Natural killer cell (primary cell): Measurements from ENCODE around the gene NOTCH3. TPM values are rescaled to one million over a fixed set of nuclear protein-coding genes. Genes with fewer than 3 reads are reported as not detected.
A peak's percentile ranks its signal among the peaks of the same experiment; 100 is the strongest.

Experiments
- ATAC-seq, 3 donors: fragments of 150-1000 bp in 2 of 3; fragments of 200-7000 bp in 1 of 3; cut with Tn5 transposase; 1 replicate in 1 of 3; 2 replicates in 2 of 3; pipeline ENCODE4 v1.10.0; 2021; ENCODE audit warnings: mild to moderate bottlenecking in 2 of 3, moderate library complexity in 2 of 3
- DNase-seq, 2 donors: peaks; one replicate each; pipeline versions ENCODE4 v3.0.0 to v3.0.0-alpha.2; 2013 to 2021; ENCODE audit warnings: mixed read lengths in 1 of 2
- H3K27ac ChIP-seq: one replicate; pipeline ENCODE4 v1.5.1; 2013; ENCODE audit warnings: mild to moderate bottlenecking, low read length
- H3K27me3 ChIP-seq: one replicate; pipeline ENCODE4 v1.6.1; 2013; ENCODE audit warnings: low read length; ENCODE audit not compliant: control insufficient read depth, insufficient read depth
- H3K36me3 ChIP-seq: one replicate; pipeline ENCODE4 v1.6.1; 2013; ENCODE audit warnings: low read length; ENCODE audit not compliant: control insufficient read depth, insufficient read depth
- H3K4me1 ChIP-seq: one replicate; pipeline ENCODE4 v1.6.1; 2013; ENCODE audit warnings: low read length; ENCODE audit not compliant: control insufficient read depth, insufficient read depth
- H3K4me3 ChIP-seq: one replicate; pipeline ENCODE4 v1.5.1; 2013; ENCODE audit warnings: low read length
- H3K9me3 ChIP-seq: one replicate; pipeline ENCODE4 v1.6.1; 2013; ENCODE audit warnings: low read length; ENCODE audit not compliant: control insufficient read depth, insufficient read depth
- H3K27ac Mint-ChIP-seq, 2 donors: one replicate each; pipeline ENCODE4 v1.8.0; 2022; ENCODE audit warnings: mild to moderate bottlenecking in 2 of 2, mixed read lengths in 2 of 2, moderate library complexity in 1 of 2
- H3K27me3 Mint-ChIP-seq, 2 donors: one replicate each; pipeline ENCODE4 v1.8.0; 2022; ENCODE audit warnings: low read depth in 2 of 2, mixed read lengths in 2 of 2
- H3K36me3 Mint-ChIP-seq: one replicate; pipeline ENCODE4 v1.8.0; 2022; ENCODE audit warnings: mixed read lengths
- H3K4me1 Mint-ChIP-seq, 2 donors: one replicate each; pipeline ENCODE4 v1.8.0; 2022; ENCODE audit warnings: mixed read lengths in 2 of 2
- H3K4me3 Mint-ChIP-seq: one replicate; pipeline ENCODE4 v1.8.0; 2022; ENCODE audit warnings: mild to moderate bottlenecking, moderate library complexity, mixed read lengths
- H3K9me3 Mint-ChIP-seq, 2 donors: one replicate each; pipeline ENCODE4 v1.8.0; 2022; ENCODE audit warnings: mixed read lengths in 2 of 2
- WGBS: methylation state at CpG from one replicate; pipeline ENCODE4 v1.1.7; 2013; ENCODE audit warnings: missing lambda C conversion rate; ENCODE audit not compliant: insufficient coverage; 5-methylcytosine and 5-hydroxymethylcytosine counted together
- intact Hi-C: fragments of 100-400 bp; cut with micrococcal nuclease; formaldehyde crosslinking; loops from one replicate; pipeline ENCODE4 v1.14.2; 2022
- total RNA-seq, 4 donors: library from RNA; stranded (reverse); fragments of 120-200 nt in 1 of 4; gene quantifications; one replicate each; pipeline versions ENCODE4 v1.2.3 to v1.2.4, GENCODE V29; 2013 to 2022
- TF ChIP-seq, protein P1 (sequence below): fragments of 200-600 bp; IDR thresholded peaks from one replicate; pipeline ENCODE4 v1.8.0; 2022; ENCODE audit warnings: antibody characterized with exemption

The NOTCH3 gene
- total RNA-seq, 3 donors from 2014 or later (not counting 1 experiment from before 2014, with no cell fraction given): 0.25 to 0.26 TPM; not detected in 1

- ATAC-seq: no peak
- no peaks in the 10 kb centered on the region for H3K4me1 Mint-ChIP-seq
- DNase-seq: no peak
- no peak overlapping the region for H3K27ac Mint-ChIP-seq
- H3K27me3 Mint-ChIP-seq: no peaks in the 10 kb centered on the region
- Histone ChIP-seq H3K4me1 (no peaks in the 10 kb centered on the region), H3K4me3 (no peak overlapping the region), H3K9me3 (peaks cover 15% of the 10 kb centered on the region), H3K27me3 (no peaks in the 10 kb centered on the region), H3K27ac (no peak overlapping the region), H3K36me3 (no peaks in the 10 kb centered on the region)
- intact Hi-C loops: no loop called here
- H3K9me3 Mint-ChIP-seq: no peaks in the 10 kb centered on the region
- H3K4me3 Mint-ChIP-seq: no peak overlapping the region
- WGBS: 88% methylated on average over 10 of the region's 10 CpGs
- H3K36me3 Mint-ChIP-seq: no peaks in the 10 kb centered on the region
- TF ChIP-seq, protein P1, sequence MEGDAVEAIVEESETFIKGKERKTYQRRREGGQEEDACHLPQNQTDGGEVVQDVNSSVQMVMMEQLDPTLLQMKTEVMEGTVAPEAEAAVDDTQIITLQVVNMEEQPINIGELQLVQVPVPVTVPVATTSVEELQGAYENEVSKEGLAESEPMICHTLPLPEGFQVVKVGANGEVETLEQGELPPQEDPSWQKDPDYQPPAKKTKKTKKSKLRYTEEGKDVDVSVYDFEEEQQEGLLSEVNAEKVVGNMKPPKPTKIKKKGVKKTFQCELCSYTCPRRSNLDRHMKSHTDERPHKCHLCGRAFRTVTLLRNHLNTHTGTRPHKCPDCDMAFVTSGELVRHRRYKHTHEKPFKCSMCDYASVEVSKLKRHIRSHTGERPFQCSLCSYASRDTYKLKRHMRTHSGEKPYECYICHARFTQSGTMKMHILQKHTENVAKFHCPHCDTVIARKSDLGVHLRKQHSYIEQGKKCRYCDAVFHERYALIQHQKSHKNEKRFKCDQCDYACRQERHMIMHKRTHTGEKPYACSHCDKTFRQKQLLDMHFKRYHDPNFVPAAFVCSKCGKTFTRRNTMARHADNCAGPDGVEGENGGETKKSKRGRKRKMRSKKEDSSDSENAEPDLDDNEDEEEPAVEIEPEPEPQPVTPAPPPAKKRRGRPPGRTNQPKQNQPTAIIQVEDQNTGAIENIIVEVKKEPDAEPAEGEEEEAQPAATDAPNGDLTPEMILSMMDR: no peak
These were observed 31.1 kb downstream of the NOTCH3 start for GRCh38 chr19:15169541-15170285.

DNA sequence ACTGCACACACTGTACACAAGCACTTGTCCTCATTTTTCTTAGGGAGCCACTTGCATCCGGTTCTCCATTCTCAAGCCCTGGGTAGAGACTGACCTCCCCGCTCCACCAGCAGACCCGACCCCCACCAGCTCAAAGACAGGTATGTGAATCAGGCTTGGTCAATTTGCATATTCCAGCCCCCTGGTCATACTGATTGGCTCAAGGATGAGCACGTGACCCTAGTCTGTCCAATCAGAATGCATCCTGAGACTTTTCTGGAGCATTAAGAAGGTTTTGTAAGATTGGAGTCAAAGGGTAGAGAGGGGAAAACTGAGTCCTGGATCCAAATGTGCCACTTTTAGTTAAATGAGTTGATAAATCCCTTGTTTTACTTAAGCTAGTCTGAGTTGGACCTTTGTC, 34.1 kb downstream of the NOTCH3 start:
- WGBS: 80% methylated on average over 4 of the region's 4 CpGs
- Mint-ChIP-seq H3K36me3 (no peaks in the 10 kb centered on the region), H3K4me3 (no peak overlapping the region), H3K27me3 (no peaks in the 10 kb centered on the region), H3K4me1 (no peaks in the 10 kb centered on the region), H3K27ac (no peak overlapping the region), H3K9me3 (no peaks in the 10 kb centered on the region)
- H3K36me3 ChIP-seq: no peaks in the 10 kb centered on the region
- DNase-seq (no peak), ATAC-seq (no peak)
- H3K27me3 ChIP-seq: no peaks in the 10 kb centered on the region
- H3K27ac ChIP-seq: no peak overlapping the region
- H3K4me1 ChIP-seq: no peaks in the 10 kb centered on the region
- intact Hi-C loops: no loop called here
- TF ChIP-seq, protein P1: no peak
- H3K9me3 ChIP-seq: peaks cover 16% of the 10 kb centered on the region
- no peak overlapping the region for H3K4me3 ChIP-seq

- ATAC-seq: no peak
- no peak overlapping the region for H3K27ac Mint-ChIP-seq
- no peaks in the 10 kb centered on the region for H3K4me1 ChIP-seq
- no peaks in the 10 kb centered on the region for H3K36me3 ChIP-seq
- H3K27me3 Mint-ChIP-seq: no peaks in the 10 kb centered on the region
- H3K27ac ChIP-seq: no peak overlapping the region
- no peak overlapping the region for H3K4me3 Mint-ChIP-seq
- DNase-seq: peak in 1 of 2 donors; percentile 19
- no peaks in the 10 kb centered on the region for H3K36me3 Mint-ChIP-seq
- no peaks in the 10 kb centered on the region for H3K4me1 Mint-ChIP-seq
- H3K9me3 ChIP-seq: peaks cover 16% of the 10 kb centered on the region
- WGBS: 91% methylated on average over 42 of the region's 42 CpGs
- intact Hi-C loops: no loop called here
- H3K9me3 Mint-ChIP-seq: no peaks in the 10 kb centered on the region
- TF ChIP-seq, protein P1: no peak
- H3K27me3 ChIP-seq: no peaks in the 10 kb centered on the region
- no peak overlapping the region for H3K4me3 ChIP-seq
These were observed 39.5 kb downstream of the NOTCH3 start for GRCh38 chr19:15161028-15161984.
